HT-29 (cell line): ENCODE measurements around the gene RAD51B. TPM values are rescaled to one million over a fixed set of nuclear protein-coding genes. Genes with fewer than 3 reads are reported as not detected.
A peak's percentile ranks its signal among the peaks of the same experiment; 100 is the strongest.

Source experiments
- DNase-seq: peaks from one replicate; pipeline ENCODE4 v3.0.0-alpha.2; 2015; ENCODE audit warnings: low spot score
- total RNA-seq: library from RNA; depleted of rRNA; stranded (reverse); fragments of >200 nt; shearing (Covaris generic); gene quantifications from 2 replicates; pipeline ENCODE4 v1.2.3, GENCODE V29; 2014

RAD51B gene
- total RNA-seq, 1 experiment from 2014 or later, result 5.9 TPM

DNA sequence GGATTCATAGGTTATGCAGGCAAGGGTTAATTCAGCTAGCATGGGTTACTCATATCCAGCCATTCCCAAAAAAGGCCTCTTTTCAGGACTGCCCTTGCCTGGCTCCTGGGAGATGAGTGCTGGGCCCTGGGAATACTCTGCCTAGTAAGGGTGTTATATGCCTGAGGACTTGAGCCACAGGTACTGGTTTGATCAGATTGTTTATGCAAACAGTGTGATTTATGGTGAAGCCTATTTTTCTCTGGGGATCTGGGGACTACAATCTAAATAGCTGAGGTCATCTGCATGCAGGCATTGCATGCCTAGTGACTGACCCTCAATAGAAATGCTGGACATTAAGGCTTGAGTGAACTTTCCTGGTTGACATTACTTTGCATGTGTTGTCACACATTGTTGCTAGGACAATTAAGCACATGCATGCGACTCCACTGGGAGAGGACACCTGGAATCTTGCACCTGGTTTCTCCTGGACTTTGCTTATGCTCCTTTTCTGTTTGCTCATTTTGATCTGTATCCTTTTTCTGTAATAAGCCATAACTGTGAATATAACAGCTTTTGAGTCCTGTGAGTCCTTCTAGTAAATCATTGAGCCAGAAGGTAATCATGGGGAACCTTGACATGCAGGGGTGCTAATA, 73.0 kb downstream of the RAD51B start:
- DNase-seq, result no peak

GRCh38 chr14:67900231-67900630, 80.7 kb downstream of the RAD51B start:
- DNase-seq, result no peak

GRCh38 chr14:67908052-67908754, 88.6 kb downstream of the RAD51B start:
- DNase-seq, result no peak

DNA sequence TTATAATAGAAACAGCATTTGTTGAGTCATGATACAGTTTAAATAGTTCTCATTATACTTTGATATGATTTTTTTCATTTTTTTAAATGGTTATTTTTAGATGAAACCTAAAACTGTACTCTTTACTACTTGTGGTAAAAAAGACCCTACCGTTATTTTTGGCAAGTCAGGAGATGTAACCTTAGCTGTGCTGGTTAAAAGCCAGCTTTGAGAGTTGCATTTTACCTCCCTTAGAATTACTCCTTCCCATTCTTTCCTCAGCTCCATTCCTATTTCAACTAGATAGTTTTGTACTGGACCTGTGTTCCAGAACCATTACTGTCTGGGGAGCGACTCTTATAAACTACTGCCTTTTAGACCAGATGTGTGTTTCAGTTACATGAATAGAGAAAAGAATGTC, 92.0 kb downstream of the RAD51B start:
- DNase-seq, result no peak

DNA sequence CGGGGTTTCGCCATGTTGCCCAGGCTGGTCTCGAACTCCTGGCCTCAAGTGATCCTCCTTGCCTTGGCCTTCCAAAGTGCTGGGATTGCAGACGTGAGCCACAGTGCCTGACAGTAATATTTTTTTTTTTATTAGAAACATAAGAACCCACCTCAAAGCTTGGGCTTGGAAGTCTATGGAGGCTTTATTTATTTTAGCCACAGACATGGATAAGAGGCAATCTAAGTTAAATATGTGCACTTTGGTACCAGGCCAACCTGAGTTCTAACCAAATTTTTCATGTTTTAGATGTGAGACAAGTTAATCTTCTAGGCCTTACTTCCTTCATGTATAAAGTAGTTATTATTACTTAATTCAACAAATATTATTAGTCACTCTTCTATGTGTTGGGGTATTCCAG, 96.9 kb downstream of the RAD51B start:
- DNase-seq, result no peak

- DNase-seq, result no peak
Observed at GRCh38 chr14:67917006-67917405, 97.4 kb downstream of the RAD51B start.

DNA sequence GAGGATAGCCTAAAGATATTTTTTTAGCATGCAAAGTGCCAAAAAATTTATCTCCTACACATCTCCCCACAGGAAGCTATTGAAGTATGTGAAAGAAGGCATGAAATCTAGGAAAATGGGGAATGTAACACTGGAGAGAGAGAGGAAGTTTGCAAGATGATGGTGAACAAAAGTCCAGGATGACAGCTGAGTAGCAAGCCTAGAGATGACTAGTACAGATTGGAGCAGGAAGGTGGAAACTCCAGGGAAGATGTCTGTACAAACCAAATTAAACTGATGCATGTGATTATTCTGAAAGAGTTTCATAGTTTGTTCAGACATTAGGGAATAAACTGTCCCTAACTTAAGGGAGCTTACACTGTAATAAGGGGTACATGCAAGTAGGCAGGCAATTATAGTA, 99.3 kb downstream of the RAD51B start:
- no peak for DNase-seq

- no peak for DNase-seq
Observed at GRCh38 chr14:67919259-67920032, 99.9 kb downstream of the RAD51B start.

- no peak for DNase-seq
Observed at GRCh38 chr14:67926821-67927220, 107.2 kb downstream of the RAD51B start.

GRCh38 chr14:67927244-67927643, 107.7 kb downstream of the RAD51B start:
- DNase-seq, result no peak

DNA sequence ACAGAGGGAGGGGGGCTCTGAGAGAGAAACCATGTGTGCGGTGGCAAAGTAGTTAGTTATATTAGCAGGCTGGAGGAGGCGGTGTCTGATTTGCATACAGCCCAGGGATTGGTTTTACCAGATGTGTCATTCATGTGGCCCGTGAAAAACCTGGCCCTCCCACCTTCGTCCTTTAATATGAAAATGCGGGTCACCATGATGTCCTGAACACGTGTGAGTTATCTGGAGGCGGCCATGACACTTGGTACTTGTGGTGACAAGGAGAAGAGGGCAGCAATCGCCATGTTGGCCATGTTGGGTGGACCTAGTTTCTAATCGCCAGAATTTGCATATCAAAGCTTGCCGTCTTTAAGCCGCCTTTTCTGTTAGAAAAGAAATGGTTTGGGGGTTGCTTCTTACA, 108.8 kb downstream of the RAD51B start:
- no peak for DNase-seq

- no peak for DNase-seq
Observed at GRCh38 chr14:67932708-67933246, 113.2 kb downstream of the RAD51B start.

- no peak for DNase-seq
Observed at GRCh38 chr14:67933266-67933665, 113.7 kb downstream of the RAD51B start.

DNA sequence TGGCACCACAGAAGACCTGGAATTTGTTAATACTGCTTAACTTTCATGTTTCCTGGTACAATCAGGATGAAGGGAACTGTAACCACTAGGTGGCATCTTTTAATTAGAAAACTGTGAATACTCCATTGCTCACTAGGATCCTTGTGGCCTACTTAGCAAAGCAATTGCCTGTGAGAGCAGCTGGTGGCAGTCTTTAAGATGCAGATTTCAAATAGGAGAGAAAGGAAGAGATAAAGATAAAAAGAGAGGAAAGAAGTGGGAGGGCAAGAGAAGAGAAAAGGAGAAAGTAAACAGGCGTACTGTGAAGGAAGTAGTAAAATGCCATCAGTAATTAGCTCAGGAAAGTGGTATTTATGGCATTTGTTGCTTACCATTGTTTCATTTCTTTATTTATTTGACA, 114.5 kb downstream of the RAD51B start:
- peak; percentile 79 for DNase-seq

DNA sequence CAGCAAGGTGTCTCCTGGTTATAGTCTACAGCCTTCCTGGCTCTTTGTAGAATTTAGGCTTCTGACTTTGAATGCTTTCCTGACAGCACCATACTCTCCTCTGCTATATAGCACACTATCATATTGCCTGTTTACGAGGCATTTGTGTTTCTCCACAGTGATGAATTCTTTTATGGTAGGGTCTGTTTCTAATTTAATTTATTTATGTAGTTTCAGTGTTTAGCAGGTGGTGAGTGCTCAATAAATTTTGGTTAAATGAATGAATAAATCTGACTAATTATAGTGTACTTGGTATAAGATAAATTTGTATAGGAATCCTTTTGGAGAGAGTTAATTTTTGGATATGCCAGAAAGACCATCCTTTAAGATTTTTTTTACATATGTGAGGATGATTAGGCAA, 115.3 kb downstream of the RAD51B start:
- no peak for DNase-seq

GRCh38 chr14:67935371-67935770, 115.8 kb downstream of the RAD51B start:
- DNase-seq, result no peak

GRCh38 chr14:67938071-67938470, 118.5 kb downstream of the RAD51B start:
- no peak for DNase-seq

DNA sequence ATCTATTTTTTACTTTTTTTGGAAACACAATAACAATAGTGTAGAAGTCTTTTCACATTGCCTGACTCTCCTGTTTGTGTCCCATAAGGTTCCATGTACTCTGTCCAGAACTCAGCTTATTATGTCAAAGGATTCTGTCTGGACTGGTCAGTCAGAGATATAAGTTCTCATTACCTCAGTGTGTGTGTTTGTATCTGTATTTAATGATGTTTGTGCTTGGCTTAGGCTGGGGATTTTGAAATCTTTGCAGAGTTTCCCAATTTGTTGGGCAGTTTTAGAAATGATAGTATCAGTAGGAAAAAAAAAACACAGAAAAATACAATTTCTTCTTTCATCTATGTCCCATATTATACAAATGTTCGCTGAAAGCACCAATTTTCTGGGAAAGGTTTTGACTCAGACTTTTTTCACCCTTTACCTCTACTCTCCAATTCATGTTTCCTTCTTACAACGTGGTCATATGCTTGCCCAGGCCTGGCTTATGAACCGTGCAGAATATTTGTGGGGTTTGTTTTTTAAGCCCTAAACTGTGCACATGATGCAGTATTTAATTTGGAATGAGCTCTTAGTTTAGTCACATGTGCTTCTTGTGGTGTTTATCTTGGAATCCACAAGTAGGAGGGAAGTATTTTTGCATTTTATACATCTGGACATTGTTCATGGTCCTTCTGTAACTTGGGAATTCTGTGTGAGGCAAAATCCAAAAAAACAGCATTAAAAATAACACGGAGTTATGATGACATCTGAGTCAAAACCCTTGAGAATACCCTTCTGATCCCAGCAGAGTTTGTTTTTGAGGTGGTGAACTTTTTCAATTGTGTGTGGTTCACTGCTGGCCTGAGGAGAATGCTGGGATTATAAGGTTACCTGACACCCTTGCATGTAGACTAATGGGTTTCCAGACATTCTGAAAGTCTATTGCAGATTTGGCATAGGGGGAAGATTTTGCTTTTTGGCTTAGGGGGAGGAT, 121.2 kb downstream of the RAD51B start:
- no peak for DNase-seq

GRCh38 chr14:67941456-67942018, 122.0 kb downstream of the RAD51B start:
- no peak for DNase-seq

GRCh38 chr14:67942080-67942710, 122.6 kb downstream of the RAD51B start:
- DNase-seq, result no peak
